Sigmoid colon (tissue), 7 donors: ENCODE data around the gene GRAMD4. TPM values are rescaled to one million over a fixed set of nuclear protein-coding genes. Genes with fewer than 3 reads are reported as not detected.

Source experiments
- DNase-seq: peaks from one replicate; pipeline ENCODE4 v3.0.0-alpha.2; 2019
- H3K27ac ChIP-seq, 4 donors: fragments of 200-600 bp; sonication (generic); one replicate each; pipeline ENCODE4 v1.5.1; 2016 to 2019; ENCODE audit warnings: mild to moderate bottlenecking in 1 of 4
- H3K27me3 ChIP-seq, 3 donors: fragments of 200-600 bp; sonication (generic); one replicate each; pipeline ENCODE4 v1.5.1; 2019; ENCODE audit warnings: mild to moderate bottlenecking in 1 of 3
- H3K36me3 ChIP-seq, 4 donors: fragments of 200-600 bp; sonication (generic); one replicate each; pipeline ENCODE4 v1.5.1; 2016 to 2019
- H3K4me1 ChIP-seq, 4 donors: fragments of 200-600 bp; sonication (generic); one replicate each; pipeline ENCODE4 v1.5.1; 2017 to 2019
- H3K4me3 ChIP-seq, 4 donors: fragments of 200-600 bp; sonication (generic); one replicate each; pipeline ENCODE4 v1.5.1; 2017 to 2019; ENCODE audit warnings: mild to moderate bottlenecking in 2 of 4, moderate library complexity in 1 of 4
- H3K9me3 ChIP-seq, 4 donors: fragments of 200-600 bp in 3 of 4; sonication (generic) in 3 of 4; one replicate each; pipeline versions ENCODE4 v1.5.1 to v1.6.1; 2013 to 2019
- EP300 ChIP-seq, 4 donors: sonication (generic); formaldehyde crosslinking; IDR thresholded peaks; one replicate each; pipeline ENCODE4 v1.6.1; 2017; ENCODE audit warnings: antibody characterized with exemption in 4 of 4
- POLR2A ChIP-seq, 2 donors: fragments of 450-650 bp; IDR thresholded peaks; one replicate each; pipeline ENCODE4 v1.6.1; 2016; ENCODE audit warnings: antibody characterized with exemption in 2 of 2, mild to moderate bottlenecking in 2 of 2, moderate library complexity in 2 of 2
- POLR2AphosphoS5 ChIP-seq, 4 donors: sonication (generic); formaldehyde crosslinking; IDR thresholded peaks; one replicate each; pipeline ENCODE4 v1.6.1; 2017; ENCODE audit warnings: antibody characterized with exemption in 4 of 4
- WGBS, 2 donors: extraction: QIAGEN DNeasy Blood & Tissue Kit; methylation state at CpG; one replicate each; pipeline ENCODE4 v1.1.7; 2013; 5-methylcytosine and 5-hydroxymethylcytosine counted together
- intact Hi-C: fragments of 100-400 bp; cut with DNase I; formaldehyde crosslinking; loops from one replicate; pipeline ENCODE4 v1.15.1; 2023
- polyA plus RNA-seq, 3 donors: library from polyadenylated mRNA; stranded (reverse); fragments of 200-250 nt; gene quantifications; one replicate each; pipeline ENCODE4 v1.2.3, GENCODE V29; 2013
- total RNA-seq, 4 donors: library from RNA; depleted of rRNA; stranded (reverse); fragments of >200 nt; gene quantifications; one replicate each; pipeline ENCODE4 v1.1.0, GENCODE V29; 2016
- TF ChIP-seq, protein P1 (sequence below), 4 experiments: fragments of 450-650 bp in 3 of 4; fragments of 200-600 bp in 1 of 4; IDR thresholded peaks; one replicate each; pipeline ENCODE4 v1.5.1; 2016 to 2019; ENCODE audit warnings: antibody characterized with exemption in 4 of 4, mild to moderate bottlenecking in 3 of 4, moderate library complexity in 2 of 4
- donor health status: healthy with polysubstance abuse.
- donor health status: Bipolar disorder and iron deficiency.
- donor health status: healthy.

The GRAMD4 gene
- total and polyA plus RNA-seq, 7 donors = 11.6 to 57.2 (median 23.5) TPM

DNA sequence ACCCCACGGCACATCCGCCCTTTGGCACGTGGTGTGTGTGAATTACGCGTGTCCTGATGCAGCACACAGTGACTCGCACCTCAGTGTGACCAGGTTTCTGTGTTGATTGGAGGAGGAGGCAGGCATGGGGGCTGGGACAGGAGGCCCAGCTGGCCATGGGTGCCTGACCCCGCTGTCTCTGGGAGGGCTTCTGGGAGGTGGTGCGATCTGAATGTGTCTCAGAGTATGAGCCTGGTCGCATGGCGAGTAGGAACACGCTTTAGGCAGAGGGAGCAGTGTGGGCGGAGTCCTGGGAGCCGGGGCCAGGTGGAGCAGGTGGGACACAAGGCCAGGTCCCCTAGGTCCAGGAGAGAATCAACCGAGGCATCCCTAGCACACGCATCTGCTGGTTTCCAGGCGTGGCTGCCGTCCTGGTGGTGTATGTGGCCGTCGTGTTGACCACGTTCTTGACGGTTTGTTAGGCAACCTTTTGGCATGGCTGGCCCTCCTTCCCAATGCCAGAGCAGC is 5.7 kb downstream of the GRAMD4 start:
- WGBS, 2 donors = 93 to 95% methylated on average over 21 of the region's 21 CpGs
- TF ChIP-seq, protein P1, sequence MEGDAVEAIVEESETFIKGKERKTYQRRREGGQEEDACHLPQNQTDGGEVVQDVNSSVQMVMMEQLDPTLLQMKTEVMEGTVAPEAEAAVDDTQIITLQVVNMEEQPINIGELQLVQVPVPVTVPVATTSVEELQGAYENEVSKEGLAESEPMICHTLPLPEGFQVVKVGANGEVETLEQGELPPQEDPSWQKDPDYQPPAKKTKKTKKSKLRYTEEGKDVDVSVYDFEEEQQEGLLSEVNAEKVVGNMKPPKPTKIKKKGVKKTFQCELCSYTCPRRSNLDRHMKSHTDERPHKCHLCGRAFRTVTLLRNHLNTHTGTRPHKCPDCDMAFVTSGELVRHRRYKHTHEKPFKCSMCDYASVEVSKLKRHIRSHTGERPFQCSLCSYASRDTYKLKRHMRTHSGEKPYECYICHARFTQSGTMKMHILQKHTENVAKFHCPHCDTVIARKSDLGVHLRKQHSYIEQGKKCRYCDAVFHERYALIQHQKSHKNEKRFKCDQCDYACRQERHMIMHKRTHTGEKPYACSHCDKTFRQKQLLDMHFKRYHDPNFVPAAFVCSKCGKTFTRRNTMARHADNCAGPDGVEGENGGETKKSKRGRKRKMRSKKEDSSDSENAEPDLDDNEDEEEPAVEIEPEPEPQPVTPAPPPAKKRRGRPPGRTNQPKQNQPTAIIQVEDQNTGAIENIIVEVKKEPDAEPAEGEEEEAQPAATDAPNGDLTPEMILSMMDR (IDR thresholded peaks at IDR 0.05) = no peak
- TF ChIP-seq POLR2A (IDR thresholded peaks at IDR 0.05) = no peak
- intact Hi-C loops = no loop called here
- no peak overlapping the region for H3K27ac ChIP-seq
- no peak overlapping the region for H3K4me3 ChIP-seq
- no peaks in the 10 kb centered on the region for H3K9me3 ChIP-seq
- H3K36me3 ChIP-seq = peaks cover 0 to 10% (median 0%) of the 10 kb centered on the region in 4 donors
- H3K4me1 ChIP-seq = peaks cover 0 to 7% (median under 1%) of the 10 kb centered on the region in 4 donors
- no peaks in the 10 kb centered on the region for H3K27me3 ChIP-seq
- no peak for DNase-seq

DNA sequence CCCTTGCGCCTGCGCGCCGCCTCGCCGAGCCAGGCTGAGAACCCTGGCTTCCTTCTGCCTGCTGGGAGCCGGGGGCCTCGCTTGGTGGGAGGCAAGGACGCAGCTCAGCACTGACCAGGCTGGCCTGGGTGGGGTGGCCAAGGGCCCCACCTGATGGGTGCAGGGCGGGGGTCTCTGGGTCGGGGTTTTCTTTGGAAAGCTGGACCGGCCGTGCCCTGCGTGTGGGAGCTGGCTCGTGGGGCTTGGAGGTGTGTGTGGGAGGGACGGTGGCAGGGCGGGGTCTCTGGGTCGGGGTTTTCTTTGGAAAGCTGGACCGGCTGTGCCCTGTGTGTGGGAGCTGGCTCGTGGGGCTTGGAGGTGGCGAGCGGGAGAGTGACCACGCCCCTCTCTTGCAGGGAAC is 6.2 kb downstream of the GRAMD4 start:
- intact Hi-C loops = no loop called here
- DNase-seq = no peak
- Histone ChIP-seq H3K4me1 (peaks cover 0 to 5% (median 0%) of the 10 kb centered on the region in 4 donors), H3K9me3 (no peaks in the 10 kb centered on the region), H3K27me3 (no peaks in the 10 kb centered on the region), H3K36me3 (peaks cover 0 to 10% (median 0%) of the 10 kb centered on the region in 4 donors), H3K27ac (no peak overlapping the region), H3K4me3 (no peak overlapping the region)
- 96% methylated on average over 23 of the region's 23 CpGs for WGBS, 2 donors
- TF ChIP-seq POLR2AphosphoS5 (IDR thresholded peaks at IDR 0.05) = no peak
- no peak for TF ChIP-seq EP300 (IDR thresholded peaks at IDR 0.05)
- TF ChIP-seq, protein P1 (IDR thresholded peaks at IDR 0.05) = no peak
- no peak for TF ChIP-seq POLR2A (IDR thresholded peaks at IDR 0.05)

DNA sequence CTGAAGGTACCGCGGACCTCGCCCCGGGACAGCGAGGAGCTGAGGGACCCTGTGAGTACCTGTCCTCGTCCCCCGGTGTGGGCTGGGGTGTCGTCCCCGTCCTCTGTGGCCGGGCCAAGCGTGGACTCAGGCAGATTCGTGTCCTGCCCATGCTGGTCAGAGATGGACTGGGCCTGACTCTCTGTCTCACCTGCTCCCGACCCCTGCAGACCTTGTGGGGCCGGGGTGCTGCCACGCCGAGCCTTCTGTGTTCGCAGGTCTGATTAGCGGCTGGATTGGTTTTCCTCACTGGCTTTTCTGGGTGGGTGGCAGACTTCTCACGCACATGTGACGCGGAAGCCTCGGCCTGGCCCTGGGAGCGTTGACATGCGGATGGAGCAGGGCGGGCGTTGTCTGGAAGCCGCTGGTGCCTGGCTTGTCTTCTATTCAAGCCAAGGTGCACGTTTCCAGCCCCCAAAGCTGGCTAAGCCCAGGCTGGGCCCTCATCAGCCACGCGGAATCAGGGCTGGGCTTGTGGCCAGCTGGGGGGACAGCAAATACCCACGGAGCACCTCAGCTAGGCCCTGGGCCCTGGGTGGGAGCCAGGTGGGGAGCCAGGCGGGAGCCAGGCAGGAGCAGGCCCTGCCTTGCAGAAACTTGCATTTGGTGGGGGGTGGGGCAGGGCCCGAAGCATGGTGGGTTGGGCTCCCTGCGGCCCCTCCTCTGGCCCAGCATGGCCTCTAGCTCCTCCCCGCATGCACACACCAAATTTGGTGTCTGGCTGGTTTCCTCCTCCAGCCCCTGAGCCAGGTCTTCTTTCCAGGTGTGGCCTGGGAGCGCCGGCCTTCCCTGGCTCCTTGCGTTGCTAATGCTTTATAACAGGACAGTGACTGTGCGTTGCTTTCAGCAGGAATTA is 7.0 kb downstream of the GRAMD4 start:
- no peak for DNase-seq
- Histone ChIP-seq H3K9me3 (no peaks in the 10 kb centered on the region), H3K27me3 (no peaks in the 10 kb centered on the region), H3K36me3 (peaks cover 0 to 10% (median 0%) of the 10 kb centered on the region in 4 donors), H3K4me3 (no peak overlapping the region), H3K27ac (no peak overlapping the region), H3K4me1 (no peaks in the 10 kb centered on the region)
- intact Hi-C loops = no loop called here
- TF ChIP-seq POLR2AphosphoS5 (IDR thresholded peaks at IDR 0.05) (no peak), EP300 (IDR thresholded peaks at IDR 0.05) (no peak), POLR2A (IDR thresholded peaks at IDR 0.05) (no peak)
- TF ChIP-seq, protein P1 (IDR thresholded peaks at IDR 0.05) = no peak
- 93 to 94% methylated on average over 39 of the region's 39 CpGs for WGBS, 2 donors

DNA sequence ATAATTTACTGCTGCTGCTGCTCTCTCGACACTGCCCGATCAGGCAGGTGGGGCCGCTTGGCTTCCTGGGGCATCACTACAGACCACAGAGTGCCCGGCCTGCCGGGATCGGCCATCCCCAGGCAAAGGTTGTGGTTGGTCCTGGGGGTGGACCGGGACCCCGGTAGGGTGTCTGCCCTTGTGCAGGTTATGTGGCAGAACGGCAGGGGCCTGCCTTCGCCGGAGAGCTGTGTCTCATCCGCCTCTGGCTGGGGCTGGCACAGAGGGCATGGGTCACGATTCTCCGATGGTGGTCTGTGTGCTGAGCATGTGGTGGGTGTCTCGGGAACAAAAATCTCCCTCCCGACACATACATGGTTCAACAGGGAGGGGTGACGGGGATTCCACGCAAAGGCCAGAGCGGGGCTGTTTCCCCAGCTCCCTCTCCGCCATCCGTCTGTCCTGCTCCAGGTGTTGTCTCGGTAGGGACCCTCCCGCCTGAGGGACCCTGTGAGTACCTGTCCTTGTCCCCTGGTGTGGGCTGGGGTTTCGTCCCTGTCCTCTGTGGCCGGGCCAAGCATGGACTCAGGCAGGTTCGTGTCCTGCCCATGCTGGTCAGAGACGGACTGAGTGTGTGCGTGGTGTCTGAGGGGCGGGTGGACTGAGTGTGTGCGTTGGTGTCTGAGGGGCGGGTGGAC is 7.8 kb downstream of the GRAMD4 start:
- 96 to 97% methylated on average over 31 of the region's 31 CpGs for WGBS, 2 donors
- H3K4me3 ChIP-seq = no peak overlapping the region

More for the DNA sequence above, 7.8 kb downstream of the GRAMD4 start:
- DNase-seq = no peak
- H3K27me3 ChIP-seq = no peaks in the 10 kb centered on the region
- H3K27ac ChIP-seq = no peak overlapping the region
- no peak for TF ChIP-seq POLR2AphosphoS5 (IDR thresholded peaks at IDR 0.05)
- TF ChIP-seq POLR2A (IDR thresholded peaks at IDR 0.05) = no peak
- TF ChIP-seq EP300 (IDR thresholded peaks at IDR 0.05) = no peak
- TF ChIP-seq, protein P1 (IDR thresholded peaks at IDR 0.05) = no peak
- H3K9me3 ChIP-seq = no peaks in the 10 kb centered on the region
- intact Hi-C loops = no loop called here
- peaks cover 0 to 10% (median 0%) of the 10 kb centered on the region in 4 donors for H3K36me3 ChIP-seq
- no peaks in the 10 kb centered on the region for H3K4me1 ChIP-seq
